GM12801 (cell line): ENCODE results near the gene ZNF132.

ENCODE experiments used
- TF ChIP-seq, protein P1 (sequence below): IDR thresholded peaks from one replicate; pipeline ENCODE4 v1.5.1; 2011; ENCODE audit warnings: control low read depth; ENCODE audit not compliant: insufficient read length; ENCODE audit errors: extremely low read depth

ZNF132 gene

DNA sequence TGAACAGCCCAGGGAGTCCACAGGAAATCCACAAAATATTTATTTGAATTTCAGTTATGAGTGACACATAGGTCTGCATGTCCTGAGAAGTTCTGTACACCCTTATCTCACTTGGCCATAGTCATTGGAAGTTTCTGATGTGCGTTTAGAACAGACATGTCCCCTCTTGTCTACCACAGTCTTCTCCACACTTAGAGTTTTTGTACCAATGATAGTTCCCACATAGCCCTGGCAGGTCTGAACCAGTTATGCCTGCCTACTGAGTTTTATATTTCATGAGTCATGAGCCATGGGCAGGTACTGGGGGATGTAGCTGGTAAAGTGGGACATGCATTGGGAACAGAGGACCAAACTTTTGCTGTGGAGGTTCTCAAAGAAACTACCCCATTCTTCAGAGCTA, 11.3 kb downstream of the ZNF132 start:
- TF ChIP-seq, protein P1, sequence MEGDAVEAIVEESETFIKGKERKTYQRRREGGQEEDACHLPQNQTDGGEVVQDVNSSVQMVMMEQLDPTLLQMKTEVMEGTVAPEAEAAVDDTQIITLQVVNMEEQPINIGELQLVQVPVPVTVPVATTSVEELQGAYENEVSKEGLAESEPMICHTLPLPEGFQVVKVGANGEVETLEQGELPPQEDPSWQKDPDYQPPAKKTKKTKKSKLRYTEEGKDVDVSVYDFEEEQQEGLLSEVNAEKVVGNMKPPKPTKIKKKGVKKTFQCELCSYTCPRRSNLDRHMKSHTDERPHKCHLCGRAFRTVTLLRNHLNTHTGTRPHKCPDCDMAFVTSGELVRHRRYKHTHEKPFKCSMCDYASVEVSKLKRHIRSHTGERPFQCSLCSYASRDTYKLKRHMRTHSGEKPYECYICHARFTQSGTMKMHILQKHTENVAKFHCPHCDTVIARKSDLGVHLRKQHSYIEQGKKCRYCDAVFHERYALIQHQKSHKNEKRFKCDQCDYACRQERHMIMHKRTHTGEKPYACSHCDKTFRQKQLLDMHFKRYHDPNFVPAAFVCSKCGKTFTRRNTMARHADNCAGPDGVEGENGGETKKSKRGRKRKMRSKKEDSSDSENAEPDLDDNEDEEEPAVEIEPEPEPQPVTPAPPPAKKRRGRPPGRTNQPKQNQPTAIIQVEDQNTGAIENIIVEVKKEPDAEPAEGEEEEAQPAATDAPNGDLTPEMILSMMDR: no peak

DNA sequence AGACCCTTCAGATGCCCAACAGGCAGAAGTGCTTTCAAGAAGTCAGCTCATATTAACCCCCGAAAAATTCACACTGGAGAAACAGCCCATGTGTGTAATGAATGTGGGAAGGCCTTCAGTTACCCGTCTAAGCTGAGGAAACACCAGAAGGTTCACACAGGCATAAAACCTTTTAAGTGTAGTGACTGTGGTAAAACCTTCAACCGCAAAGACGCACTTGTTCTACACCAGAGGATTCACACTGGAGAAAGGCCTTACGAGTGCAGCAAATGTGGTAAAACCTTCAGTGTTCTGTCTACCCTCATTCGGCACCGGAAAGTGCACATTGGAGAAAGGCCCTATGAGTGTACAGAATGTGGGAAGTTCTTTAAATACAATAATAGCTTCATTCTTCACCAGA, 22.9 kb downstream of the ZNF132 start:
- TF ChIP-seq, protein P1: no peak

- TF ChIP-seq, protein P1: no peak
Measured at GRCh38 chr19:58416604-58417003, 23.3 kb downstream of the ZNF132 start.

- TF ChIP-seq, protein P1: no peak
Measured at GRCh38 chr19:58409010-58409790, 30.8 kb downstream of the ZNF132 start.

GRCh38 chr19:58408152-58409009, 31.6 kb downstream of the ZNF132 start, which contains the start of gene ZNF584:
ZNF584 (plus strand) TSS chr19:58408649; CDS start chr19:58409148, 499 bp downstream.
- TF ChIP-seq, protein P1: no peak

- TF ChIP-seq, protein P1: no peak
Measured at GRCh38 chr19:58407658-58408151, 32.2 kb downstream of the ZNF132 start.
